Activated T-cell treated with anti-CD3 and anti-CD28 coated beads, Interleukin-2, amount 50 U/mL, for 1 hour (primary cell): Measurements from ENCODE around the gene CLN6.
"Not testable (repeated sequence)": the region's sequence is repeated elsewhere in the genome, so short reads cannot be mapped to it uniquely, and the experiment has no call there.

Experiments used
- DNase-seq: peaks from one replicate; pipeline ENCODE4 v3.0.0-alpha.2; 2020

CLN6 gene

GRCh38 chr15:68221530-68222431 is 7.7 kb downstream of the CLN6 start:
- DNase-seq: not testable (repeated sequence)

- DNase-seq: no peak
Observed at GRCh38 chr15:68220967-68221366, 8.6 kb downstream of the CLN6 start.

GRCh38 chr15:68220489-68220888 is 9.0 kb downstream of the CLN6 start:
- no peak for DNase-seq

- DNase-seq: no peak
Observed at GRCh38 chr15:68218847-68219798, 10.4 kb downstream of the CLN6 start.

- no peak for DNase-seq
Observed at GRCh38 chr15:68218331-68218730, 11.2 kb downstream of the CLN6 start.

GRCh38 chr15:68217341-68217740 is 12.2 kb downstream of the CLN6 start:
- no peak for DNase-seq

GRCh38 chr15:68214838-68215254 is 14.7 kb downstream of the CLN6 start:
- DNase-seq: no peak

- no peak for DNase-seq
Observed at GRCh38 chr15:68213991-68214837, 15.3 kb downstream of the CLN6 start.

GRCh38 chr15:68213491-68213845 is 16.1 kb downstream of the CLN6 start:
- DNase-seq: not testable (repeated sequence)

GRCh38 chr15:68211656-68212320 is 17.7 kb downstream of the CLN6 start:
- no peak for DNase-seq

- peak; percentile 69 for DNase-seq
Observed at GRCh38 chr15:68210821-68211655, 18.5 kb downstream of the CLN6 start.

GRCh38 chr15:68210409-68210756 is 19.1 kb downstream of the CLN6 start:
- DNase-seq: no peak

GRCh38 chr15:68209735-68210408 is 19.7 kb downstream of the CLN6 start:
- peak; percentile 46 for DNase-seq

GRCh38 chr15:68209272-68209671 is 20.3 kb downstream of the CLN6 start:
- DNase-seq: no peak

- DNase-seq: no peak
Observed at GRCh38 chr15:68208636-68209240, 20.8 kb downstream of the CLN6 start.

- DNase-seq: no peak
Observed at GRCh38 chr15:68208136-68208535, 21.4 kb downstream of the CLN6 start.

- no peak for DNase-seq
Observed at GRCh38 chr15:68207176-68207935, 22.2 kb downstream of the CLN6 start.

GRCh38 chr15:68206711-68207151 is 22.8 kb downstream of the CLN6 start:
- DNase-seq: no peak

- no peak for DNase-seq
Observed at GRCh38 chr15:68205954-68206539, 23.5 kb downstream of the CLN6 start.
